Lung (tissue), 12 donors: ENCODE results near the gene COL16A1. TPM values are rescaled to one million over a fixed set of nuclear protein-coding genes. Genes with fewer than 3 reads are reported as not detected.

ENCODE experiments used
- ATAC-seq: fragments of 200-7000 bp; cut with Tn5 transposase; one replicate; pipeline ENCODE4 v1.9.1; 2020; ENCODE audit warnings: moderate number of reproducible peaks; ENCODE audit not compliant: insufficient read depth, low FRiP score
- DNase-seq, 3 donors: peaks; one replicate each; pipeline ENCODE4 v3.0.0-alpha.2; 2013 to 2017
- H3K27ac ChIP-seq, 2 donors: one replicate each; pipeline ENCODE4 v1.5.1; 2013; ENCODE audit warnings: mild to moderate bottlenecking in 2 of 2, moderate library complexity in 2 of 2, control low read depth in 1 of 2, inconsistent platforms in 1 of 2, low read depth in 1 of 2, low read length in 1 of 2
- H3K27me3 ChIP-seq, 3 donors: one replicate each; pipeline ENCODE4 v1.5.1; 2013; ENCODE audit warnings: low read length in 2 of 3; ENCODE audit not compliant: control insufficient read depth in 3 of 3, insufficient read depth in 3 of 3
- H3K36me3 ChIP-seq, 4 donors: one replicate each; pipeline ENCODE4 v1.5.1; 2013; ENCODE audit warnings: low read length in 4 of 4, mild to moderate bottlenecking in 1 of 4, moderate library complexity in 1 of 4; ENCODE audit not compliant: control insufficient read depth in 4 of 4, insufficient read depth in 4 of 4
- H3K4me1 ChIP-seq, 5 donors: one replicate each; pipeline ENCODE4 v1.5.1; 2013; ENCODE audit warnings: low read length in 5 of 5, mild to moderate bottlenecking in 2 of 5, moderate library complexity in 1 of 5; ENCODE audit not compliant: control insufficient read depth in 5 of 5, insufficient read depth in 5 of 5
- H3K4me3 ChIP-seq: one replicate; pipeline ENCODE4 v1.5.1; 2013; ENCODE audit warnings: mild to moderate bottlenecking, control low read depth, moderate library complexity
- H3K9ac ChIP-seq, 2 donors: one replicate each; pipeline ENCODE4 v1.5.1; 2013; ENCODE audit warnings: low read length in 2 of 2, control low read depth in 1 of 2; ENCODE audit not compliant: insufficient read depth in 1 of 2
- H3K9me3 ChIP-seq, 4 donors: one replicate each; pipeline ENCODE4 v1.5.1; 2013; ENCODE audit warnings: low read length in 3 of 4, mild to moderate bottlenecking in 1 of 4, moderate library complexity in 1 of 4; ENCODE audit not compliant: control insufficient read depth in 4 of 4, insufficient read depth in 3 of 4
- CTCF ChIP-seq: IDR thresholded peaks from 2 replicates; pipeline ENCODE4 v1.5.1; 2012; ENCODE audit warnings: mild to moderate bottlenecking; ENCODE audit errors: control extremely low read depth, extremely low read depth
- WGBS, 2 donors: extraction: QIAGEN DNeasy Blood & Tissue Kit; methylation state at CpG; one replicate each; pipeline ENCODE4 v1.1.7; 2013; 5-methylcytosine and 5-hydroxymethylcytosine counted together
- polyA plus RNA-seq, 2 donors: library from polyadenylated mRNA; stranded (reverse); fragments of 200-250 nt; gene quantifications; one replicate each; pipeline ENCODE4 v1.2.1, GENCODE V29; 2013
- total RNA-seq, 2 donors: library from RNA; depleted of rRNA in 1 of 2; stranded (reverse); fragments of >200 nt in 1 of 2; gene quantifications; one replicate each; pipeline ENCODE4 v1.2.1, GENCODE V29; 2014 to 2021
- donor health status: control.
- donor health status: control.
- donor health status: Bipolar disorder and iron deficiency.
- donor health status: healthy.
- donor health status: DM: yes; HTN: yes; CAD: no.

The COL16A1 gene
- total and polyA plus RNA-seq, 4 donors = 16.5 to 83.2 (median 43.3) TPM

DNA sequence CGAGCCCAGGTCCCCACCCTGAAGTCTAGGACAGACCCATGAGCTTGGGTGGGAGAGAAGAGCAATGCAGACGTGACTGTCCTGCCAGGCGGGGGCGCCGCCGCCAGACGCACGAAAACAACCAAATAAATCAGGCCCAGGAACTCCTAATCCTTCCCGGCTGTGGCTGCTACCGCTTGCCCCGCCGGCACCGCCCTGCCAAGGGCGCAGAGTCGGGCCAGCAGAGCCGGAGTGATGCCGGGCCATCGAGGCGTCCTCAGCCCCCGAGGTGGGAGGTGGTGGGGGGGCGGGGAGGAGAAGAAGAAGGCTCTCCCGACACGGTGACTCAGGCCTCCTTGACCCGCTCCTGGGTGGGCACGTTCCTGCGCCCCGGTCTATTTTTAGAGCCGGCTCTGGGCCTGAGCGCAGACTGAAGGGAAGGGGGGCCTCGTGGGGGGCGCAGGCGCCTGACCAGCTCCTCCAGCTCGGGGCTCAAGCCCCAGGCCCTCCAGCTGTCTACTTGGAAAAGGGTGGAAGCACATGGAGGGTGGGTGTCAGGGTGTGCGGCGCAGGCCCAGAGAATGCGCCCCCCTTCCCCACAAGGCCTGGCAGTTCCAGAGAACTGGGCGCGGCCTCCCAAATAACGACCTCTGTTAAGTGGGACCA, 10.7 kb upstream of the COL16A1 start:
- Histone ChIP-seq H3K27me3 (peaks cover 0 to 6% (median 0%) of the 10 kb centered on the region in 3 donors), H3K4me3 (no peak overlapping the region), H3K9ac (no peak overlapping the region), H3K36me3 (no peaks in the 10 kb centered on the region), H3K9me3 (no peaks in the 10 kb centered on the region), H3K4me1 (peaks cover 0 to 38% (median 8%) of the 10 kb centered on the region in 5 donors), H3K27ac (peak overlapping the region; percentile 76 to 81)
- TF ChIP-seq CTCF = peak; percentile 12
- DNase-seq (no peak), ATAC-seq (peak; percentile 17)
- whole genome bisulfite sequencing, 2 donors = 2 to 5% methylated on average over 36 to 39 of the region's 39 CpGs

DNA sequence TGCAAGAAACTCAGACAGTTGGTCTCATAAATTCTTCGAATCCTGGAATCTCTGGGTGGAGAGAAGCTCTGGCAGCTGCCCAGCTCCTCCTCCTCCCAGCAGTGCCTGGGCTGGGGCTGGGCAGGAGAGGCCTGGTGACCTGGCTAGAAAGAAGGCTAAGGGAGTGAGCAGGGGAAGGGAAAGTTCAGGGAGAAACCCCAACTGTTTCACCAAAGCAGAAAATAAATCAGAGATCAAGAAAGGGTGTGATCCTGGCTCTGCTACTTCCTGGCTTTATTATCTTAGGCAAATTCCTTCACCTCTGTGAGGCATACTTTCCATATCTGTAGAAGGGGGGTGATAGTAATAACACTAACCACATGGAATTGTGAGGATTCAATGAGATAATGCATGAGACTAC, 8.8 kb upstream of the COL16A1 start:
- peak overlapping the region in 1 of 2 donors; percentile 1 for H3K9ac ChIP-seq
- H3K36me3 ChIP-seq = no peaks in the 10 kb centered on the region
- H3K4me3 ChIP-seq = no peak overlapping the region
- WGBS, 2 donors = 34 to 42% methylated on average over 1 of the region's 1 CpG
- TF ChIP-seq CTCF = no peak
- H3K4me1 ChIP-seq = peaks cover 0 to 38% (median 8%) of the 10 kb centered on the region in 5 donors
- no peaks in the 10 kb centered on the region for H3K9me3 ChIP-seq
- peaks cover 0 to 3% (median 0%) of the 10 kb centered on the region in 3 donors for H3K27me3 ChIP-seq
- ATAC-seq (no peak), DNase-seq (peak; percentile 67 to 77 (median 68))
- H3K27ac ChIP-seq = no peak overlapping the region

- 56 to 62% methylated on average over 4 of the region's 4 CpGs for WGBS, 2 donors
- TF ChIP-seq CTCF = no peak
- peak; percentile 28 to 42 (median 36) for DNase-seq
- Histone ChIP-seq H3K9ac (no peak overlapping the region), H3K36me3 (no peaks in the 10 kb centered on the region), H3K4me1 (peaks cover 0 to 38% (median 8%) of the 10 kb centered on the region in 5 donors), H3K4me3 (no peak overlapping the region), H3K9me3 (no peaks in the 10 kb centered on the region), H3K27me3 (peaks cover 0 to 3% (median 0%) of the 10 kb centered on the region in 3 donors), H3K27ac (no peak overlapping the region)
- no peak for ATAC-seq
Measured at GRCh38 chr1:31712068-31712467, 8.3 kb upstream of the COL16A1 start.
